ENCODE measurements around the gene SBNO2.

The SBNO2 gene

GRCh38 chr19:1158885-1159448, 15.1 kb downstream of the SBNO2 start:
- no peak for TF ChIP-seq CTCF (conservative IDR thresholded peaks at IDR 0.05; ENCODE audit: low read depth, low read length)
- H3K4me3 ChIP-seq (ENCODE audit: low read length), result no peak overlapping the region
- DNase-seq (ENCODE audit: low read depth), result no peak

GRCh38 chr19:1157931-1158884, 15.9 kb downstream of the SBNO2 start:
- no peak for DNase-seq (ENCODE audit: low read depth)
- no peak overlapping the region for H3K4me3 ChIP-seq (ENCODE audit: low read length)
- TF ChIP-seq CTCF (conservative IDR thresholded peaks at IDR 0.05; ENCODE audit: low read depth, low read length), result no peak

- no peak overlapping the region for H3K4me3 ChIP-seq (ENCODE audit: low read length)
- no peak for TF ChIP-seq CTCF (conservative IDR thresholded peaks at IDR 0.05; ENCODE audit: low read depth, low read length)
- no peak for DNase-seq (ENCODE audit: low read depth)
These were observed 17.0 kb downstream of the SBNO2 start for GRCh38 chr19:1156830-1157615.

- no peak for TF ChIP-seq CTCF (conservative IDR thresholded peaks at IDR 0.05; ENCODE audit: low read depth, low read length)
- H3K4me3 ChIP-seq (ENCODE audit: low read length), result no peak overlapping the region
- DNase-seq (ENCODE audit: low read depth), result no peak
These were observed 17.7 kb downstream of the SBNO2 start for GRCh38 chr19:1156305-1156801.

DNA sequence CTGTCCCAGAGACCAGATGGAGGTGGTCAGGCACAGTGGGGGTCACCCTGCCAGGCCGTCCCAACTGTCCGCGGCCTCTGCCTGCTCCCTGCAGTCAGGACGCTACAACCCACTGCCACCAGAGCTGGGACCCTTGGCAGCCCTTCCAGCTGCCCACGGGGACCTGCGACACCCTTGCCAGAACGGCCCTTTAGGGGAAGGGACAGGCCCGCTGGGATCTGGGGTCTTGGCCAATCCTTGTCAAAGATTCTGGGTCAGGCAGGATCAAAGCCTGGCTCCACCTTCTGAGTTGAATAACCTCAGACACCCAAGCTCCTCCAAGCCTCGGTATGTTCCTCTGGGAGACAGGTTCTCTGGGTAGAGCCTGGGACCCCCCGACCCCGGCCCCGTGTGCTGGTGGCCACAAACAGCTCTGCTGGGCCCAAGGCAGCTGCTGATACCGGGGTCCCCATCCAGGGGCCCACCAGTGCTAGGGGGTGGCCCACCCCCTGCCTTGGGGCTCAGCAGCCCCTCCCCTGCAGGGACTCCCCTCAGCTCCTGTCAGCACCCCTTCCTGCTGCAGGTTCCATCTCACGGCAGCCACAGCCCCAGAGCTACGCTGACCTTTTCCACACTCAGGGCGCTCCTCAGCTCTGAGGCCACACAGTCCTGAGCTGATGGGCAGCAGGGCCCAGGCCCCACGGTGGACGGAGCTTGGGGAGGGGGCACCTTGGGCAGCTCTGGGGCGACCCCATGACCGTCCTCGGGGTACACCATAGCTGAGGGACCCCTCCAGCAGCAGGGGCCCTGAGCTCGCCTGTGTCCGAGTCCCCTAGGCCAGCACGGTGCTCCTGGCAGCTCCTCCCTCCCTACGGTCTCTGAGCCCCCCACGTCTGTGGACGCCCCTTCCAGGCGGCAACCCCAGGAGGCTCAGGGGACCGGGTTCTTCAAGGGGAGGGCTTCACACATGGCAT, 18.4 kb downstream of the SBNO2 start:
- DNase-seq (ENCODE audit: low read depth), result no peak
- TF ChIP-seq CTCF (conservative IDR thresholded peaks at IDR 0.05; ENCODE audit: low read depth, low read length), result no peak
- H3K4me3 ChIP-seq (ENCODE audit: low read length), result no peak overlapping the region

DNA sequence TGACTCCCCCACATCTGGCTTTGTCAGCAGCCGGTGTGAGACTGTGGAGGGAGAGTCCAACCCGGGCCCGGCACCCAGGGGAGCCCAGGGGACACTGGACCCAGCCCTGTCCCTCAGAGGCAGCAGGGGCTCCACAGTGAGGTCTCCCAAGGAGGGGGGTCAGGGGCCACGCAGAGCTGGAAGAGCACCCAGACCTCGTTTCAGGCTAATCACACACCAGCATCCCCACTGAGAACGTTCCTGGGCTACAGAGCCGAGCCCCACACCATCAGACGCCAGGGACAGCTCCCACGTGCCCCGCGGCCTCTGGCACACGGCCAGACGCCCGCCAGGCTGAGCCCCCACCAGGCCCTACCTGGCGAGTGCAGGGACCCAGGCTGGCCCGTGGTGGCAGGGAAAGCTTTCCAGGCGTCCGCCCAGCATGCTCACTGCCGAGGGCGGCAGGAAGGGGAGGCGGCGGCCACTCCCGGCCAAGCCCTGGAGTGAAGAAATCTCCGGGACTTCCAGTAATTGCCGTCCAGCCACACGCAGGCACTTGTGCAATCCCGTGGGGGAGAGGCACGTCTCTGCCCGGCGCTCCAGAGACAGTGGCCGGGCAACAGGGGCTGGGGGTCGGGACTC, 19.2 kb downstream of the SBNO2 start:
- DNase-seq (ENCODE audit: low read depth), result peak; percentile 58
- no peak for TF ChIP-seq CTCF (conservative IDR thresholded peaks at IDR 0.05; ENCODE audit: low read depth, low read length)
- H3K4me3 ChIP-seq (ENCODE audit: low read length), result no peak overlapping the region

All from retinal pigment epithelial cell (primary cell).